SU-DHL-6 (cell line): ENCODE measurements around the gene MRGPRD.

ENCODE experiments used
- CTCF ChIP-seq: fragments of 200-600 bp; sonication (generic); IDR thresholded peaks from one replicate; pipeline ENCODE4 v1.5.1; 2017; ENCODE audit warnings: antibody characterized with exemption, mild to moderate bottlenecking, low read length, moderate library complexity; ENCODE audit not compliant: insufficient read depth, poor library complexity, severe bottlenecking
- EZH2phosphoT487 ChIP-seq: fragments of 200-600 bp; sonication (generic), shearing (Covaris generic); conservative IDR thresholded peaks from 2 replicates; pipeline ENCODE4 v1.6.1; 2018; ENCODE audit warnings: mild to moderate bottlenecking, antibody characterized with exemption, low read length, moderate library complexity, mixed read lengths

GRCh38 chr11:68977781-68978625 lies 2.8 kb downstream of the MRGPRD start:
- TF ChIP-seq CTCF, result no peak
- TF ChIP-seq EZH2phosphoT487, result no peak
